22Rv1 (cell line): ENCODE measurements around the gene SETBP1.

Source experiments
- CTCF ChIP-seq: fragments of 450-650 bp; IDR thresholded peaks from 2 replicates; pipeline ENCODE4 v1.5.1; 2017; ENCODE audit warnings: mild to moderate bottlenecking
- ZFX ChIP-seq: fragments of 450-650 bp; IDR thresholded peaks from 2 replicates; pipeline ENCODE4 v1.6.1; 2017; ENCODE audit warnings: antibody characterized with exemption, borderline replicate concordance

GRCh38 chr18:44882163-44882868 lies 201.6 kb downstream of the SETBP1 start:
- TF ChIP-seq CTCF (no peak), ZFX (no peak)
